NCI-H2081 treated with DMSO at 0.1 percent for 48 hours (cell line): ENCODE results near the gene GSTO1.

Experiments used
- DNase-seq: peaks from one replicate; lab custom pipeline; 2025; lab: John Stamatoyannopoulos, UW

GSTO1 gene

GRCh38 chr10:104250371-104250770, 4.3 kb upstream of the GSTO1 start:
- no peak for DNase-seq

GRCh38 chr10:104251443-104251842, 3.2 kb upstream of the GSTO1 start:
- no peak for DNase-seq

GRCh38 chr10:104252368-104252767, 2.3 kb upstream of the GSTO1 start:
- no peak for DNase-seq

DNA sequence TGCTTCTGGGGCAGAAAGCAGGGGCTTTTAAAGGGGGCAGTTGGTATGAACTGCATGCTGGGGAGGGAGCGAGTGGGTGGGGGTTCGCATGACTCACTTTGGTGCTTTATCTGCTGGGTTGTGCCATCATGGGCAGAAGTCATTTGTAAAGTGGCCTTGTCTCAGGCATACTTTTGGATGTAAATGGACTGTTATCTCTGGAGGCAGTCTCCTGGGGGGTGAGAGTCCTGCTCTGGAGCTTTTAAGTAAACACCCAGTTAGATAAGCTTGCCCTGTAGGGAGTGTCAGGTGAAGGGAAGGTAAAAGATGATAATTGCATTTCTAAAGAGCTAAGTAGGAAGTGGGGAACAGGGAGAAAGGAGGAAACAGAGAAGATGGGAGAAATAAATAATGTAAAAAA, 1.6 kb upstream of the GSTO1 start:
- DNase-seq, result no peak

DNA sequence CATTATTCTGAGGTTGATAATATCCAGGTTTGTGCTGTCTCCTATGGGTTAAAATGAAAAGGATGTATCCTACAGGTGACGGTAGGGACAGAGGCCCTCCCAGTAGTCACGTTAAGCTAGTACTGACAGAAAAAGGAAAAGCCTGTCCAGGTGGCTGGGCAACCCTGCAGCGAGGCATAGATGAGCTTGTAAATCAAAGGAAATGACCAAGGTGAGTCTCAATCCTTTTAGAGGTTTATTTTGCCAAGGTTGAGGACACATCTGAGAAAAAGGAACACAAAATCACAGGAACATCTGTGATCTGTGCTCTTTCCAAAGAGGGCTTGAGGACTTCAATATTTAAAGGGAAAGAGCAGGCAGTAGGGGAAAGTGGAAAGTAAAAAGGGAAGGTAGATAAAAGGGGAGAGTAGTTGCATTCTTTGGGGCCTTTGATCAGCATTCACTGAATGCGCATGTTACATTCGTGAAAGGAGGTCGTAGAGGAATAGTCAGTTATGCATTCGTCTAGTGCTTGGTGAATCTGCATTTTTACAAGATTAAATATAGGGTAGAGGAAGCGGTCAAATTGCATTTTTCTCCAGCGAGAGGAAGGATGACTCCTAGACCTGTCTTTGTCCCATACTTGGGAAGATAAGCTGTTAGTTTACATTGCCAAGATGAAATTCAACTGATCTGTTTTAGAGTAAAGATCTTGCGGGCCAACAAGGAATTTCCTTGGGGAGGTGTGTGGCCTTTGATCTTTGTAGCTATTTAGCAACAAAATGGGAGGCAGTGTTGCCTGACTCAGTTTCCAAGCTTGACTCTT, 884 bp upstream of the GSTO1 start:
- no peak for DNase-seq

DNA sequence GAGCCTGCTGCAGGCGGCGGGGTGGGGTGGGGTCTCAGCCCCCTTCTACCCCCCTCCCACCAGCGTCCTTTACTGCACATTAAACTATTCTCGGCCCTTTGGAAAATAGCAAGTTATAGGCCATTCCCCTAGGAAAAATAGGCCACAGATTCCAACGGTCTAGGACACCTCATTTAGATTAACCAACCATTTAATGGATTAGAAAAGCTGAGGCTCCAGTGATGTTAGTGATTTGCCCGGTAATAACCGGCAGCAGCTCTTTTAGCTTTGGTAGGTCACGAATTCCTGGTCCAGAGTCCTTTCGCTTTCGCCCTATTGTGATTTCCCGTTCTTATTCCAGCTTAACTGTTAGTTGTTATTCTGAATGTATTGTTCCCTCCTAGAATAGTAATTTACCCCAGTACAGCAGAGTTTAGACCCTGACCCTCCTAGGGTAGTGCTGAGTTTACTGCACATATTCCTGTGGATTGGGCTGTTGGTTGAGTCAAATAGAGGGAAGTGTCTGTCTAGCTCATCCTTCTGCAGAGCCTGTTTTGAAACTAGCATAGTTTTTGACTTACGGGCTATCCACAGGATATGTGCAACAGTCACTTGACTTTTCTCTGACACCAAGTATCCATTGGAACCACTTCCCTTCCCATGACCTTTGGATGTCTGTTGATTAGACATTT, 754 bp downstream of the GSTO1 start:
- DNase-seq, result no peak

DNA sequence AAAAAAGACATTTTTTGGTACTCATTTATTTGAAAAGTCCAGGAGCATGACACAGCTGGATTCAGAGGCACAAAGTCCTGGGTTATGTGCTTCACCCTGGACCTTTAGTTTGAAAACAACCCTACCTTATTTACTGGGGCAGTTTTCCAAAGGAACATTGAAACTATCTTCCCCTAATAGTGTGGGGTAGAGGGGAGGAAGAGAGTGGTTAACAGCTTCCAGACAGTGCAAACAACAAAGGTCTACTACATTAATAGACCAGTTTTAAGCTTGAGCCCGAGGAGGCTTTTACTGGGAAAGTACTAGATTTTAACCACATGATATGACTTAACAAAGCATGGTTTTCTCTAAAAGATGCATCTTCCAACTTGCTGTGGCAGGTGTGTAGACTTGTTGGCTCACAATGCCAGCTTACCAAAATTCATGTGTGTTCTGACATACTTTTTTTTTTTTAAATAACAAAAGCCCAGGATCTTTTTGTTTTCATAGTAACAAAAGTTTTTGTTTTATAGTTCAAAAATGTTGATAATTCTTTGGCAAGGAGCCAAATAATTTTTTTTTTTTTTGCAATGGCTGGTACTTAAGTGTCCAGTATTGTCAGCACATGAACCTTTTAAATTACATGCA, 1.8 kb downstream of the GSTO1 start:
- DNase-seq, result no peak

DNA sequence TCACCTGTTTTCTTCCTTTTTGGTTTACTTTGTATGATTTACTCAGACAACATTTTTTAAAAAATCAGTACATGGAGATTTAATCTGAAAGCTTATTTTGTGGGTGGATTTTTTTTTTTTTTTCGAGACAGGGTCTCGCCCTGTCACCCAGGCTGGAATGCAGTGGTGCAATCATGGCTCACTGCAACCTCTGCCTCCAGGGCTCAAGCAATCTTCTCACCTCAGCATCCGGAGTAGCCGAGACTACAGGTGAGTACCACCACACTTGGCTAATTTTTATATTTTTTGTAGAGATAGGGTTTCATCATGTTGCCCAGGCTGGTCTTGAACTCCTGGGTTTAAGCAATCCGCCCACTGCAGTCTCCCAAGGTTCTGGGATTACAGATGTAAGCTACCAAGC, 2.5 kb downstream of the GSTO1 start:
- DNase-seq, result no peak

DNA sequence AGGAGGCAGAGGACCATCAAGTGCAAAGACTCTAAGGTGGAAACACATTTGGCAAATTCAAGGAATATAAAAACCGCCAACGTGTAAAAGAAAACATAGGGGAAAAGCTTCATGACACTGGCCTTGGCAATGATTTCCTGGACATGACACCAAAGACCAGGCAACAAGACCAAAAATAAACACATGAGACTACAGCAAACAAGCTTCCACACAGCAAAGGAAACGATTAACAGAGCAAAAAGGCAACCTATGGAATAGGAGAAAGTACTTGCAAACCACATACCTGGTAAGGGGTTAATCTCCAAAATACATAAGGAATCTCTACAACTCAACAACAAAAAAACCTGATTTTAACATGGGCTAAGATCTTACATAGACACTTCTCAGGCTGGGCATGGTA, 3.5 kb downstream of the GSTO1 start:
- DNase-seq, result no peak

DNA sequence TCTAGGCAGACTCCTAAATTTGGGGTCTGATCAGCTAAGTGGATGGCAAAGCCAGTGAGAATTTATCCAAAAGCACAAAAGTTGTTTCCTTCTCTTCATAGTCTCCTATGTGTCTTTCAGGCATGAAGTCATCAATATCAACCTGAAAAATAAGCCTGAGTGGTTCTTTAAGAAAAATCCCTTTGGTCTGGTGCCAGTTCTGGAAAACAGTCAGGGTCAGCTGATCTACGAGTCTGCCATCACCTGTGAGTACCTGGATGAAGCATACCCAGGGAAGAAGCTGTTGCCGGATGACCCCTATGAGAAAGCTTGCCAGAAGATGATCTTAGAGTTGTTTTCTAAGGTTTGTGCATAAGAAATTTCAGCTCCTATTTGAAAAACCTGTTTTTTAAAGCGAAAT, 4.8 kb downstream of the GSTO1 start:
- no peak for DNase-seq

GRCh38 chr10:104259999-104260774, 5.5 kb downstream of the GSTO1 start:
- DNase-seq, result no peak

GRCh38 chr10:104260775-104261115, 6.1 kb downstream of the GSTO1 start:
- DNase-seq, result no peak

GRCh38 chr10:104262055-104262454, 7.4 kb downstream of the GSTO1 start:
- DNase-seq, result no peak

- no peak for DNase-seq
Measured at GRCh38 chr10:104264783-104265182, 10.1 kb downstream of the GSTO1 start.

DNA sequence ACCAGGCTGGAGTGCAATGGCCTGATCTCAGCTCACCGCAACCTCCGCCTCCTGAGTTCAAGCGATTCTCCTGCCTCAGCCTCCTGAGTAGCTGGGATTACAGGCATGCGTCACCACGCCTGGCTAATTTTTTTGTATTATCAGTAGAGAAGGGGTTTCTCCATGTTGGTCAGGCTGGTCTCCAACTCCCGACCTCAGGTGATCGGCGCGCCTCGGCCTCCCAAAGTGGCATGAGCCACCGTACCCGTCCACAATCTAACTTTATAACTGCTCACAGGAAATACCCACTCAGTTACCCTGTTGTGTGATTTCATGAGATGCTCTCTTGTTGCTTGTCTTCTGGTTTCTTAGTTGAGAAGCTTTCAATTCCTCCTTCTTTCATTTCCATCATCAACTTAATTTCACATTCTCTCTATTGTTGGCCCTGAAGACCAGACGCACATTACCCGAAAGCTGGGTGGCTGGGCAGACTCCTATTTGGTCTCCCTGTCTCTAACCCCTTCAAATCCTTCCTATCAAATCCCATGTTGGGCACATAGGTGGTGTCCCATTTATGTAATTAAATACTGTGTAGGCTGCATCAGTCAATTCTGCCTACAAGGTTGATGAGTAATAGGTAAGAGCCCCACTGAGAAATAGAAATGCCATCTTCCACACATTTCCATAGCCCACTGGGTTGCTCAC, 13.2 kb downstream of the GSTO1 start:
- DNase-seq, result no peak

DNA sequence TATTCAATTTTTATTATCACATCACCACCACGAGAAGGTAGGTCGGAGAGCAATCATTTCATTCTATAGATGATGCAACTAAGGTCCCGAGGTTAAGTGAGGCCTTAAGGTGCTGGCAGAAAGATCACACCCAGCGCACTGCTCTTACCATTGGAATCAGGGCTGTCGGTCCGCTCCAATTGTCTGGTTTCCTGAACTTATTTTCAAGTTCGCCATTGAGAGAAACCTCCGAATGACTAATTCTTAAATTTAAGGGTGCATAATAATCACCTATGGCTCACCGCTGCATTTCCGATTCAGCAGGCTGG, 13.7 kb downstream of the GSTO1 start:
- DNase-seq, result no peak

- peak; percentile 78 for DNase-seq
Measured at GRCh38 chr10:104268713-104269645, 14.3 kb downstream of the GSTO1 start, which contains the start of gene GSTO2. Gene GSTO2, plus strand, starts transcription at chr10:104269184. Its CDS starts 5,732 bp downstream, at chr10:104274916.

DNA sequence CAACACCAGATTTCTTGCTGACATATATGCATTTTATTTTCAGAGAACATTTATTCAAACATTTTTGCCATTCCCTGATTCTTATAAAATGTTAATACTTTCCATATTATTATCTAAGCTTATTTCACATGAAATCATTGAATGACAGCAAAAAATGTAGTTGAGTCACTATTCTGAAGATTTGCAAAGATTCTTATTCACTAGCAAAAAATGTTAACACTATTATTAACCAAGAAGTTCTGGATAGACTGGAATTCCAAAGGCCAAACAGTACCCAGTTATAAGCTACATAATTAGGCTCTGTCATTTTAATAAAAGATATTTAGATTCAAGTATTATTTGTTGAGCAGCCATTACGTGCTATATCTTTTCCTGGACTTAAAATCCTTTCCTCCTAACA, 18.6 kb downstream of the GSTO1 start:
- DNase-seq, result no peak

DNA sequence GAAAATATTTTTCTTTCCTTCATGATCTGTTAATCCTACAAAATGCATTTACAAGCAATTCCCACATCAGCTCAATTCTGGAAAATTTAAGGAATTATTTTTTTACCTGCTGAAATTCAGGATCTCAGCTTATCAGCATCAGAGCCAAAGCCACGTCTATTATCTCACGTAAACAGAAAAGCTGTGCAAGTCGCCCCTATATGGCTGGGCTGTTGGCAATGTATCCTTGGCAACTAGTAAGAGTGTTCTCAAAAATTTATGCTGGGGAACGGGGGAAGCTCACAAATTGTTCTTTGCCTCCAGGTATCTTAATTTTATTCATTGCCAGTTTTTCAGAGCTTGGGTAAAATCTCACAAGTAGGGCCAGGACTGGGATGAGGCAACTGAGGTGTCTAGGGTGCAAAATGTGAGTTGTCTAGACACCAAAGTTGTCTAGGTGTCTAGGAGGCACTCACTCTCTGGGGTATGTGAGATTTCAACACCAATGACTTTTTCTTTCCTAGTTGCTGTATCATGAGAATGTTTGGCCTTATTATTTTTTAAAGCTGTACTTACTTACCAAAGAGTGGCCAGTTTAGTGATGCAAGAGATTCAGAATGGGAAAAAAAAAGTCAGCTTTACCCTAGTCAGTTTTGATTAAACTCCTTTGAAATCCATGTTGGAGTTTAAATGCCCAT, 19.3 kb downstream of the GSTO1 start:
- no peak for DNase-seq
